Heart left ventricle (tissue), 13 donors: Measurements from ENCODE around the gene SLC23A2.
"Not testable (repeated sequence)": the region's sequence is repeated elsewhere in the genome, so short reads cannot be mapped to it uniquely, and the experiment has no call there.

Experiments used
- CTCF ChIP-seq, 12 donors: fragments of 200-600 bp; sonication (generic) in 4 of 12; IDR thresholded peaks; one replicate each; pipeline versions ENCODE4 v1.5.0 to v1.8.0; 2018 to 2022; ENCODE audit warnings: antibody characterized with exemption in 12 of 12, mild to moderate bottlenecking in 5 of 12
- POLR2A ChIP-seq, 2 donors: fragments of 450-650 bp; IDR thresholded peaks; one replicate each; pipeline ENCODE4 v1.6.1; 2017; ENCODE audit warnings: antibody characterized with exemption in 2 of 2, mild to moderate bottlenecking in 2 of 2, moderate library complexity in 2 of 2
- donor health status: ischemic (EF 13 %, LVEDD 7.1; RV severe dilation, severe dysfunction).
- donor health status: DM: no; HTN: yes; CAD: no.
- donor health status: DM: no; HTN: no; CAD: no.
- donor health status: ischemic (EF 25% LVEDD 6.9; RV normal size, moderate dysfunction).
- donor health status: ischemic (EF 25% LVEDD 5.7; RV mildly dilated, moderate dysfunction).
- donor health status: ischemic (EF 35%, LVEDD 5.7; RV mildly dilated, moderate dysfunction).
- donor health status: nonischemic (EF 11% LVEDD 7.7; RV severe dilation, severe dysfunction).
- donor health status: DM: yes; HTN: yes; CAD: no.
- donor health status: PGD.
- donor health status: ischemic (EF 29% LVEDD 5.4; RV normal size, mild dysfunction).
- donor health status: nonischemic (EF 23%, LVEDD 6.1; RV moderate dilation, normal function).

- not testable (repeated sequence) for TF ChIP-seq CTCF, POLR2A (IDR thresholded peaks at IDR 0.05)
These were observed 123.2 kb downstream of the SLC23A2 start for GRCh38 chr20:4878099-4878498.
